HG03469 (cell line): Measurements from ENCODE around the gene PKD1L1.
"Not testable (repeated sequence)": the region's sequence is repeated elsewhere in the genome, so short reads cannot be mapped to it uniquely, and the experiment has no call there.

ENCODE experiments used
- ATAC-seq: cut with Tn5 transposase; IDR thresholded peaks from one replicate; pipeline ENCODE4 v1.9.1; 2021; ENCODE audit warnings: mild to moderate bottlenecking, moderate library complexity, moderate number of reproducible peaks; ENCODE audit not compliant: unreplicated experiment

PKD1L1 gene

DNA sequence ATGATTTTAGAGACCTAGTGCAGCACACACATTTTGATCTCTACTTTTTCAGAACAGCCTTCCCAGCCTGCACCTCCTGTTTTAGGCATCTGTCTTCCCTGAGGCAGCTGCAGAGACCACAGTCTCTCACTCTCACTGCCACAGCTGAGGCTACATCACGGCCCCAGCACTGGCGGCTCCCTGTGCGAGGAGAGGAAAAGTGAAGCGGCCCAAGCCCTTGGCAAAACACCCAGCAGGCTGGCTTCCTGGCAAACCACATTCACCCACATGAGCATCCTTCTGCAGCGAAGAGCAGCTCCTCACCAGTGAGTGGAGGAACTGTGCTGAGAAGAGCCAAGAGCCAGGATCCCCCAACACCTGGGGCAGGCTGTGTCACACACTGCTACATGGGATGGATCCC lies 17.2 kb upstream of the PKD1L1 start:
- no peak for ATAC-seq

DNA sequence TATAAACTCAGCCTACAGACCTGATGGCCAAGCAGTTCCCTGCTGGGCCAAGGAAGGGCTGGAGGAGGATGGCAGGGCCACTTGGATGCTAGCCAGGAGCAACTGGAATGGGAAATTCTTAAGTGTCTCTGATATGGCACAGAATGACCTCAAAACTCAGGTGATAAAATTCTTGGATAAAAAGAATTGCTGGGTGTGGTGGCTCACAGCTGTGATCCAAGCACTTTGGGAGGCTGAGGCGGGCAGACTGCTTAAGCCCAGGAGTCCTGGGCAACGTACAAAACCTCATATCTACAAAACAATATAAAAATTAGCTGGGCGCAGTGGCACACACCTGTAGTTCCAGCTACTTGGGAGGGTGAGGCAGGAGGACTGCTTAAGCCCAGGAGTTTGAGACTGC lies 14.0 kb upstream of the PKD1L1 start:
- no peak for ATAC-seq

DNA sequence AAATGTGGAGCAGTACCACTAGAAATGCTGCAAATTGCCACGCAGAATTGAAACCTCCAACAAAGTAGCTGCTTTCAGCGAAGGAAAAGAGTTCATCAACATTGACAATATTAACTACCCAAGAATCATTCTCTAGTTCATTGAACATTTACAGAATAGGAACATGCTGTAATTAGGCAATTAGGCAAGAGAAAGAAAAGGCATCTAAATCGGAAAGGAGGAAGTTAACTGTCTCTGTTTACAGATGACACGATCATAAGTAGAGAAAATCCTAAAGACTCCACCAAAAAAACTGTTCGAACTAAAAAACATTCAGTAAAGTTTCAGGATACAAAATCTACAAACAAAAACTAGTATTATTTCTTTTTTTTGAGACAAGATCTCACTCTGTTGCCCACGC lies 8.9 kb upstream of the PKD1L1 start:
- ATAC-seq: no peak

DNA sequence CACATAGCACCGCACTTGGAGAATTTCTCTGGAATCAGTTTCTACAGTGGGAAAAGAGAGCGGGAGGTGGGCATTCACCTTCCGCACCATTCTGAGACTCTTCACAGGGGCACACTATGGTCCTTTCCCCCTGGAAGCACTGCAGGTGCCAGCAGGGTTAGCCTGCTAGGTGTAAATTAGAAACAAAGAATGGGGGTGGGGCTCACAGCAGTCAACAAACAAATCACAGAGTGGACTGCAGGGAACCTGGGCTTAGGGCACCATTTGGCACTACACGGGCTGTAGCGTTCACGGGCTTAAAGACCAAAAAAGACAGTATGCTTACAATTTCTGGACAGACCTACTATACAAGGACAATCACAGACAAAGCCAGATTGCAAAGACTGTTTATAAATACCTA lies 8.0 kb upstream of the PKD1L1 start:
- ATAC-seq: no peak

DNA sequence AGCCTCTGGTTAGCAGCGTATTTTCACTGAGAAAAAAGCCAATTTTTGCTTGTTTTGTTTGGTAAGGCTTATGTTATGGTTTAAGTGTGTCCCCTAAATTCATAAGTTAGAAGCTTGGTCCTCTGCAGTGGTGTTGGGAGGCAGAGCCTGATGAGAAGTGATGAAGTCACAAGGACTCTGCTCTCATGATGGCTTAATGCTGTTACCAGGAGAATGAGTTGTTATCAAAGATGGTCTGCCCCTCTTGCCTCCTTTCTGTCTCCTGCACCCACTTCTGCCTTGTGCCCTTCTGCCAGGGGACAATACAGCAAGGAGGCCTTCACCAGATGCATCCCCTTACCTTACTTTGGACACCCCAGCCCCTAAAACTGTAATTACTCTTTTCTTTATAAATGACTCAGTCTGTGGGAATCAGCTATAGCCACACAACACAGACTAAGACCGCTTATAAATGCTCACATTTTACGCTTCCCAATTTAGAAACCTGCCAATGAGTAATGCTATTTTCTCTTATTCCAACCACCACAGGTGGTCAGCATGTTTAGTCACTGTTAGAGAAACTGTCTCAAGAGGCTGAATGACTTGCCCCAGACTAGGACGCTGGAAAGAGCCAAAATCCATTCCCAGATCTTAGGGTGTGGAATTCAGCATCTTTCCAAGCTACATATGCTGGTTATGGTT lies 6.1 kb upstream of the PKD1L1 start:
- ATAC-seq: no peak

DNA sequence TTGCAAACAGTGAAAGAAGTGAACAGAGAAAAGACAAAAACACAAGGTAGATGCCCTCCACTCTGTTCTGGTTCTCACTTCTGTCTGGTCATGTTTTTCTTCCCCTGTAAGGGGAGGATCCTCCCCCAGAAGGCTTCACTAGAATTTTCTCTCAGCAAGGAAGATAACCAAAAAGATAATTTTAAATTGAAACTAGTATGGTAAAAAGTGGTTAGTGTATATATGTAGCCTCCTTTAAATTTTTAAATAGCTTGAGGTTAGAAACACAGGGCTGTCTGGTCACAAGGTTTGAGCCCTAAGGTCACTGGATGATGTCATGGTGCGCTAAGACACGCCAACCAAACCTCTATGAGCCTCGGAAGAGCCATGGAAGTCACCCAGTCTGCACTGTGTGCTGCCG lies 5.6 kb upstream of the PKD1L1 start:
- no peak for ATAC-seq

DNA sequence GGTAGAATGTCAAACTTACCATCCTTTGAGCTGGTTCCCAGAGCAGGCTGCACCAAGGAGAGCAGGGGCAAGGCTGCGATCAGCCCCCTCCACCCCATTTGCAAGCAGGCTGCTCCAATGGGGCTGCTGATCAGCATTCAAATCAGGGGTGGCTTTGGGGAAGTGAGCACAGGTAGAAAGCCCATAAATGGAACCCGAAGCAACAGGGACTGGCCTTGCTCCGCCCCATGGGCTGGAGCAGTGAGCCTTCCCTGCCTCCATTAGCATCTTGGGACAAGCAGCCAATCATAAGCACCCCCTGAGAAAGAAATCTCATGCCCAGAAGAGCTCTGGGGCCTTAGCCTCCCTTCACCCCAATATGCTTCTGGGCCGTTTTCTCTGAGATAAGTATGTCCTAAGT lies 4.0 kb upstream of the PKD1L1 start:
- ATAC-seq: no peak

DNA sequence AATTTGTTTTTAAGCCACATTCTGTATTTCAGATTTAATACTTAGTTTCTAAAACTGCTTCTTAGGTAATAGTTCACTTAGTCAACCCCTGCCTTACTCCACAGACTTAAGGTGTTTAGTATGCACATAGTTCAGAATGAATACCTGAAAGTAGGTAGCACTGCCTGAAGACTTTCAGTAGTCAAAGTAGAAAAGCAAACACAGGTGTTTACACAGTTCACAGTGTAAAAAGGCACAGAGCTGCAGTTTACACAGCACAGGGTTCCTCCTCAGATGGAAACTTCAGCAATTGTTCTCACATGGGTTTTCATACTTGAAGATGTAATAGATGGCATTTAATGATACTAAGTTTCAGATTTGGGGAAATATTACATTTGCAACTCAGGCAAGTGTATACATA lies 3.1 kb upstream of the PKD1L1 start:
- no peak for ATAC-seq

DNA sequence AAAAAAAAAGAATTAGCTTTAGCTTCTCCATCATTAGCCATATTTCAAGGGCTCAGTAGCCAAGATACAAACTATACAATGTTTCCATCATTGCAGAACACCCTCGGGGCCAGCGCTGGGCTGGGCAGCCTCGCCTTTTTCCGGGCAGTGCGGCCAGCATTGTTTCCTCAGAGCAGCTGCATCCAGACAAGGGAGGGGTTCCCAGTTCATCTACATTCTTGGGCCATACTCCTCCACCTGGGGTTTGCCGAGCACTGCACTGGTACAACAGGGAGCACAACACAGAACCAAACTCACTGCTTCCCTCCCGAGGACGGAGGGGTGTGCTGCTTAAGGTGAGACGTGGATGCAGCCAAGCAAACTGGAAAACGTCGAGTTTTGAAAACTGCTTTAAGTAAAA lies 2.4 kb upstream of the PKD1L1 start:
- no peak for ATAC-seq

DNA sequence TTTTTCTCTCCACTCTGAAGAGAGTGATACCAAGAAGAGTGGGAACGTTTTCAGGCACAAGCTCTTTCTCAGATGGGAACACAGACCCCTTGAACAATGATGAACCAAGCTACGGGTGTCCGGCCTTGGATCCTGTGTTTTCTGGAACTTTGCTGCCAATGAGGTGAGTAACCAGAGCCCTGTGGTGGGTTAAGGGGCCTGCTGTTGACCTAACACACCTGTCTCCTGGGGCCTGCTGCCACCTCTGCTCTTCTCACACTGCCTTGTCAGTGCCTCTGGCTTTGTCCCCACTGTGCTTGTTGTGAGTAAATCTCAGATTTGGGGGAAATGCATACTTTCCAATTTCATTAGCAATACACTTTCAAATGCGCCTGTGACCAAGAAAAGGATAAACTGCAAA lies 1.4 kb upstream of the PKD1L1 start:
- ATAC-seq: no peak

DNA sequence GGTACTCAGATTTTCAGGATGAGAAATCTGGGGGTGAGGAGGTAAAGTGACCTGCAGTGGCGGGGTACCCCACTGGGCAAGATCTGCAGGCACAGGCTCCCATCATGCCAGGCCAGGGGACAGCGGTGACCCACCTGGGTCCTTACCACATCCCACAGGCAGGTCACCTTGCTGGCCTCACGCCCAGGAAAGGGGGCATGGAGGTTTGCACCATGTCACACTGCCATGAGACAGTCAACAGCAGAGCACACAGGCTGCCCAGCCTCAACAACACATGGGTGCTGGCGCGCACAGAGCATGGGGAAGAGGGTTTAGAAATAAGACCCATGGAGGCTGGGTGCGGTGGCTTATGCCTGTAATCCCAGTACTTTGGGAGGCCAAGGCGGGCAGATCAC lies 914 bp downstream of the PKD1L1 start:
- ATAC-seq: no peak

GRCh38 chr7:47946581-47947354 lies 1.5 kb downstream of the PKD1L1 start:
- ATAC-seq: no peak

DNA sequence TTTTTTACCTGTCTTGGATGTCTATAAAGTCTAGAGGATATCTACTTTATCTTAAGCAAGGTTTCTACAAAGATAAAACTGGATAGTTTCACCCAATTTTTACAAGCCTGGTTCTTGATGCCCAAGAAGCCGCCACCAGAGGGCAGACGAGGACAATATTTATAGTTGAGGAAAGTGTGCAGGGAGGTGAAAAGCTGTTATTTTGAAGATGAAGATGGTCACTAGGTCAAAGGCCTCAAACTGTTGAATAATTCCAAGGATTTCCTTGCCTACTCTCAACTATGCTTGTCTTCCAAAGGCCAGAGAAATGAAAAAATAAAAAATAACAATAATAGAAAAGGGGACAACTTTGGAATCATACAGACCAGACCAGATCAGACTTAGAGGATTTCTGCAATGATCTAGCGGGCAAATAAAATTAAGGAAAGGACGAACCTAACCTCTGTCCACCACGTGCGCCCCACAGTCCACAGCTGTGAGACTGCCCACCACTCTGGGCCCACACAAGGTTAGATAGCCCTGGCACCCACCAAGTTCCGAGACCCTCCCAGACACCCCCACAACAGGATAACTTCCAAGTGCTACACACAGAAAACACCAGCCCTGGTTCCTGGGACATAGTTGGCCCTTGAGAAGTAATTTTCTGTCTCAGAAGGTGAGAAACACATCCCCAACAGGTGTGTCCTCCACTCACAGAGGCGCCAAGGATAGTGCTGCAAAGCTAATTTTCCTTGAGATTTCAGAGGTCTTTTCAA lies 2.8 kb downstream of the PKD1L1 start:
- no peak for ATAC-seq

DNA sequence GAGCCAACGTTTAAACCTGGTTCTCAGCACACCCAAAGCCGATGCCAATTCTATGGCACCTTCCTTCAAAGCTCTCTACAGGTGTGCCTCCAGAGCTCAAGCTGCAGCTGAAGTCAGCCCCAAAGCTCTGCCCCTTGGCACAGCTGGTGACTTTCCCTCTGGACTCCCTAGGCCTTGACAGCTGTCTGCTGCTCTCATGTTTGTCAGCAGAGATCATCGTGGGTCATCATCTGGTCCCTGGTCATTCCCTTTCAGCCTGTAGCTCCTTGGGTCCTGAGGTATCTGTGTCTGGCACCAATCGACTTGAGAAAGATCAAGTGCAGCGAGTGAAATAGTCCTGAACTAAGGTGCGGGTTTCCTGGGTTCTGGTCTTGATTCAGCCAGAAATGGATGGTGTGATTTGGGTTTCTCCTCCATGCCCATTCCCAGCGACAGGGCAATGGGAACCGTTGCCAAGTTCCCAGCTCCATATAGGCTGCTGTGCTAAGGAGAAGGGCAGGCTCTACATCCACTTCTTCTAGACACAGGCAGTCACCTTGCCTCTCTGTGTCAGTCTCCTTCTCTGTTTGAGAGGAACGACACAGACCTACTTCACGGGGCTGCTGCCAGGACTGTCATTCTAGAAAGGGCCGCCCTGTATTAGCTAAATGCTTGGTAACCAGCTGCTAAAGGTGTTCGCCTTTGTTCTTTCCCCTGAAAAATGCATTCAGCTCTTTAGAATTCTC lies 3.6 kb downstream of the PKD1L1 start:
- no peak for ATAC-seq

- ATAC-seq: no peak
Observed at GRCh38 chr7:47943676-47944474, 4.4 kb downstream of the PKD1L1 start.

DNA sequence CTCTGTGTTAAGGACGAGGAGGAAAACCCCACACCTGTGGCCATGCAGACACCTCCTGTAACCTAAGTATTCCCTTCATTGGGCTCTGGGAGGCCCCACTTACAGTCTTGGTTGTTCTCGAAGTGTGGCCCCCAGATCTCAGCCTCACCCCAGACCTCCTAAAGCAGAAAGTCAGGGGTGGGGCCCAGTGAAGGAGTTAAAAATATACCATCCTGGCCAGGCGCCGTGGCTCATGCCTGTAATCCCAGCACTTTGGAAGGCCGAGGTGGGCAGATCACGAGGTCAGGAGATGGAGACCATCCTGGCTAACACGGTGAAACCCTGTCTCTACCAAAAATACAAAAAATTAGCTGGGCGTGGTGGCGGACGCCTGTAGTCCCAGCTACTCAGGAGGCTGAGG lies 5.6 kb downstream of the PKD1L1 start:
- not testable (repeated sequence) for ATAC-seq

DNA sequence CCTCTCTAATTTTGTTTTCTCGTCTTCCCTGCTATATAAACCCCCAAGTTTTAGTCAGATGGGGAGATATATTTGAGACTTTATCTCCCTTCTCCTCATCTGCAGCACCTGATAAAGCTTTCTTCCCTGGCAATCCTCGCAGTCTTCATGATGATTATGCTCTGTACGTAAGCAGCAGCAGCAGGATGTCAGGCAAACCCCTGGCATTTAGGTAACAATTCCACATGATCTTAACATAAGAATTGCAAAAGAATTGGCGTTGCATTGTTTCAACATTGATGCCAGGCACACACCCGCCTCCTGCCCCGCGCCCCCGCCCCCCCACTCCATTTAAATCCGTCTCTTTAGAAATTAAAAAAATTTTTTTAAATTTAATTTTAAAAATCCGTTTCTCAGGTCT lies 6.1 kb downstream of the PKD1L1 start:
- ATAC-seq: no peak

DNA sequence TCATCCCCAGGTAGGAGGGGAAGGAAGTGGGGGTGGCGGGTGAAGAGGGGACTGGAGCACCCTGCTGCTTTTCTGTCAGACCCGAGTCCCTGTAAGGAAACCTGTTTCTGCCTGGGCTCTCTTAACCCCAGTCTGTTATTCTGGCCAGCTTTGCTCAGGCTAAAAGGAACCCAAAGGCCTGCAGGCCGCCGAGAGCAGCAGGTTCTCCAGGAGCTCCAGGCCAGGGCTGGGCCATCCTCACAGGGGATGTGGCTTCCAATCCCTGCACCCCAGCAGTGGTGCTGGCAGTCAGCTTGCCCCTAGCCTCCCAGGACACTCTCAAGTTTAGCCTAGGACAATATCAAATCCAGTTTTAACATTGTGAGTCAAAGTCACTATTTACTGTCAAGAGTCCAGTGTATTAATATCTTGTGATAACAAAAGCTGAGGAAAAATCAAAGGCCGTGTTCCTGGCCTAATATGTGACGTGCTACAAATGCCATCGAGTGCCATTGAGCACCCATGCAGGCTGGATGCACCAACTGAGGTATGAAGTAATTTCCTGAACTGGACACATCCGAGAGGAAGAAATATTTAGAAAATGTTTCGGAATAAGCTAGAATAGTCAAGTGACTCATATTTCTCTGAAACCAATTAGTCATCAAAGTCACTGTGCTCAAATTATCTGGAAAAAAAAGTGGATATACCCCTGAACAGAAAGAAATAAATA lies 7.0 kb downstream of the PKD1L1 start:
- ATAC-seq: no peak

- ATAC-seq: no peak
Observed at GRCh38 chr7:47940088-47941013, 7.9 kb downstream of the PKD1L1 start.
